GM12891 (cell line): ENCODE results near the gene VAV2.

Experiments
- POLR2A ChIP-seq: IDR thresholded peaks from 2 replicates; pipeline ENCODE4 v1.6.1; 2011; ENCODE audit warnings: low read depth, low read length, control low read depth
- POLR2AphosphoS5 ChIP-seq: IDR thresholded peaks from 2 replicates; pipeline ENCODE4 v1.6.1; 2011; ENCODE audit warnings: low read depth, low read length, control low read depth
- POU2F2 ChIP-seq: IDR thresholded peaks from 2 replicates; pipeline ENCODE4 v1.6.1; 2011; ENCODE audit warnings: low read depth, mild to moderate bottlenecking, control low read depth, low read length, moderate library complexity
- SPI1 ChIP-seq: IDR thresholded peaks from 2 replicates; pipeline ENCODE4 v1.6.1; 2011; ENCODE audit warnings: low read depth, low read length, control low read depth
- TAF1 ChIP-seq: IDR thresholded peaks from 2 replicates; pipeline ENCODE4 v1.6.1; 2011; ENCODE audit warnings: low read depth, low read length, control low read depth

GRCh38 chr9:133873461-133873891, 118.6 kb downstream of the VAV2 start:
- TF ChIP-seq TAF1 (no peak), SPI1 (no peak), POLR2A (no peak), POLR2AphosphoS5 (no peak), POU2F2 (no peak)
